Measurements from ENCODE around the gene TWSG1. TPM values are rescaled to one million over a fixed set of nuclear protein-coding genes. Genes with fewer than 3 reads are reported as not detected.

TWSG1 gene
- total and polyA plus RNA-seq, 11 donors = 6.9 to 18.0 (median 13.3) TPM

GRCh38 chr18:9304388-9305070, 30.0 kb upstream of the TWSG1 start:
- intact Hi-C loops (cut with DNase I) = no loop called here
- H3K4me3 ChIP-seq = no peak overlapping the region
- ATAC-seq (no peak), DNase-seq (no peak)
- H3K9me3 ChIP-seq = peaks cover 0 to 33% (median 14%) of the 10 kb centered on the region in 12 donors
- no peak overlapping the region for H3K27ac ChIP-seq
- no peaks in the 10 kb centered on the region for H3K4me1 ChIP-seq
- TF ChIP-seq POLR2A (IDR thresholded peaks at IDR 0.05) (no peak), CTCF (IDR thresholded peaks at IDR 0.05) (no peak)
- no peaks in the 10 kb centered on the region for H3K36me3 ChIP-seq
- 93 to 94% (median 93%) methylated on average over 6 of the region's 6 CpGs for WGBS, 4 donors
- no peaks in the 10 kb centered on the region for H3K27me3 ChIP-seq

- H3K36me3 ChIP-seq = no peaks in the 10 kb centered on the region
- peaks cover 0 to 4% (median 0%) of the 10 kb centered on the region in 12 donors for H3K9me3 ChIP-seq
- H3K27me3 ChIP-seq = no peaks in the 10 kb centered on the region
- no peak overlapping the region for H3K4me3 ChIP-seq
- WGBS, 4 donors = 49 to 68% (median 62%) methylated on average over 1 of the region's 1 CpG
- no peak for TF ChIP-seq CTCF (IDR thresholded peaks at IDR 0.05)
- no peak for TF ChIP-seq POLR2A (IDR thresholded peaks at IDR 0.05)
- H3K4me1 ChIP-seq = no peaks in the 10 kb centered on the region
- intact Hi-C loops (cut with DNase I) = no loop called here
- no peak for ATAC-seq
- no peak overlapping the region for H3K27ac ChIP-seq
- no peak for DNase-seq
Observed at GRCh38 chr18:9319333-9319732, 15.2 kb upstream of the TWSG1 start.

GRCh38 chr18:9321017-9321452, 13.5 kb upstream of the TWSG1 start:
- Histone ChIP-seq H3K4me3 (no peak overlapping the region), H3K27me3 (no peaks in the 10 kb centered on the region), H3K9me3 (peaks cover 0 to 4% (median 0%) of the 10 kb centered on the region in 12 donors), H3K36me3 (no peaks in the 10 kb centered on the region), H3K4me1 (no peaks in the 10 kb centered on the region), H3K27ac (no peak overlapping the region)
- intact Hi-C loops (cut with DNase I) = loop anchor here in 1 of 10 donors (10.0 kb wide), 1 partner anchor 246 kb away; no protein-coding TSS in a partner anchor
- ATAC-seq (no peak), DNase-seq (no peak)
- WGBS, 4 donors = 29 to 54% (median 41%) methylated on average over 4 of the region's 4 CpGs
- TF ChIP-seq POLR2A (IDR thresholded peaks at IDR 0.05) (no peak), CTCF (IDR thresholded peaks at IDR 0.05) (no peak)

GRCh38 chr18:9321736-9322135, 12.8 kb upstream of the TWSG1 start:
- WGBS, 4 donors = 49 to 68% (median 52%) methylated on average over 4 of the region's 4 CpGs
- peaks cover 0 to 4% (median 0%) of the 10 kb centered on the region in 12 donors for H3K9me3 ChIP-seq
- H3K36me3 ChIP-seq = no peaks in the 10 kb centered on the region
- H3K27ac ChIP-seq = no peak overlapping the region
- DNase-seq (no peak), ATAC-seq (no peak)
- no peak overlapping the region for H3K4me3 ChIP-seq
- TF ChIP-seq POLR2A (IDR thresholded peaks at IDR 0.05) = no peak
- intact Hi-C loops (cut with DNase I) = loop anchor here in 1 of 10 donors (10.0 kb wide), 1 partner anchor 247 kb away; no protein-coding TSS in a partner anchor
- H3K27me3 ChIP-seq = no peaks in the 10 kb centered on the region
- no peaks in the 10 kb centered on the region for H3K4me1 ChIP-seq

All from heart left ventricle (tissue), 16 donors.